Calu3 (cell line): ENCODE results near the gene PSD4. TPM values are rescaled to one million over a fixed set of nuclear protein-coding genes. Genes with fewer than 3 reads are reported as not detected.

Experiments used
- BruUV-seq: library from RNA; stranded (reverse); fragments of 400-500 nt; replicated peaks from 2 replicates; lab custom pipeline; 2021; lab: Mats Ljungman, UMichigan
- CTCF ChIA-PET: fragments of 300-600 bp; sonication (Branson Sonifier 250); formaldehyde crosslinking; loops from one replicate; lab custom pipeline; 2022; ENCODE audit warnings: antibody characterized with exemption; lab: Charles Lee
- DNase-seq: peaks from one replicate; pipeline ENCODE4 v3.0.0; 2022
- H3K27ac Mint-ChIP-seq: one replicate; pipeline ENCODE4 v1.8.0; 2022; ENCODE audit warnings: mixed read lengths; ENCODE audit not compliant: unreplicated experiment
- H3K27me3 Mint-ChIP-seq: one replicate; pipeline ENCODE4 v1.8.0; 2022; ENCODE audit warnings: mixed read lengths; ENCODE audit not compliant: unreplicated experiment
- H3K36me3 Mint-ChIP-seq: one replicate; pipeline ENCODE4 v1.8.0; 2022; ENCODE audit warnings: mild to moderate bottlenecking, moderate library complexity, mixed read lengths; ENCODE audit not compliant: insufficient read depth, unreplicated experiment
- H3K4me1 Mint-ChIP-seq: one replicate; pipeline ENCODE4 v1.8.0; 2022; ENCODE audit warnings: mild to moderate bottlenecking, low read depth, mixed read lengths; ENCODE audit not compliant: unreplicated experiment
- H3K4me3 Mint-ChIP-seq: one replicate; pipeline ENCODE4 v1.8.0; 2022; ENCODE audit warnings: mild to moderate bottlenecking, low read depth, moderate library complexity, mixed read lengths; ENCODE audit not compliant: unreplicated experiment
- H3K9me3 Mint-ChIP-seq: one replicate; pipeline ENCODE4 v1.8.0; 2022; ENCODE audit warnings: low read depth, mixed read lengths; ENCODE audit not compliant: unreplicated experiment
- intact Hi-C: fragments of 100-400 bp; cut with micrococcal nuclease; formaldehyde crosslinking; loops from one replicate; pipeline ENCODE4 v1.10.0; 2022; ENCODE audit not compliant: unreplicated experiment
- total RNA-seq: library from RNA; stranded (reverse); gene quantifications from 2 replicates; pipeline ENCODE4 v1.2.3, GENCODE V29; 2022
- TF ChIP-seq, protein P1 (sequence below): fragments of 200-600 bp; IDR thresholded peaks from one replicate; pipeline ENCODE4 v1.8.0; 2022; ENCODE audit warnings: antibody characterized with exemption; ENCODE audit not compliant: unreplicated experiment

Gene PSD4
- total RNA-seq, 1 experiment from 2014 or later = 58.7 TPM

DNA sequence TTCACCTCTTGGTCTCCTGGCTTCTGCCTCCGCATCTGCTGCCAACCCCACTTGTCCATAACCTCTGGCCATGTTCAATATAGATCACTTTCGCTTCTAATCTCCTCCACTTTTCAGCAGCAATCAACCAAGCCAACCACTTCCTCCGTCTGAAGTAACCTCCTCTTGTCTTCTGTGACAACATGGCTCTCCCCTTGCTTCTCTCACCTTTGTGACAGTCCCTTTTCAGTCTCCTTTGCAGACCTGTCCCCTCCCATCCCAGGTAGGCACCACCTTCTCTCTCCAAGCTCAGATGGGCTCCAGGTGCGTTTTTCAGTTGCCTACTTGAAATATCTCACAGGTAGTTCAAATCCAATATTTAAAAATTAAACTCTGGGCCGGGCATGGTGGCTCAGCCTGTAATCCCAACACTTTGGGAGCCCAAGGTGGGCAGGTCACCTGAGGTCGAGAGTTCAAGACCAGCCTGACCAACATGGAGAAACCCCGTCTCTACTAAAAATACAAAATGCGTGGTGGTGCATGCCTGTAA lies 4.7 kb upstream of the PSD4 start:
- H3K4me1 Mint-ChIP-seq = peaks cover 21% of the 10 kb centered on the region
- no peak overlapping the region for H3K4me3 Mint-ChIP-seq
- H3K36me3 Mint-ChIP-seq = peaks cover 9% of the 10 kb centered on the region
- no peak overlapping the region for H3K27ac Mint-ChIP-seq
- no peak for DNase-seq
- intact Hi-C loops = no loop called here
- no TSS peak for BruUV-seq
- peaks cover 3% of the 10 kb centered on the region for H3K9me3 Mint-ChIP-seq
- H3K27me3 Mint-ChIP-seq = no peaks in the 10 kb centered on the region
- TF ChIP-seq, protein P1, sequence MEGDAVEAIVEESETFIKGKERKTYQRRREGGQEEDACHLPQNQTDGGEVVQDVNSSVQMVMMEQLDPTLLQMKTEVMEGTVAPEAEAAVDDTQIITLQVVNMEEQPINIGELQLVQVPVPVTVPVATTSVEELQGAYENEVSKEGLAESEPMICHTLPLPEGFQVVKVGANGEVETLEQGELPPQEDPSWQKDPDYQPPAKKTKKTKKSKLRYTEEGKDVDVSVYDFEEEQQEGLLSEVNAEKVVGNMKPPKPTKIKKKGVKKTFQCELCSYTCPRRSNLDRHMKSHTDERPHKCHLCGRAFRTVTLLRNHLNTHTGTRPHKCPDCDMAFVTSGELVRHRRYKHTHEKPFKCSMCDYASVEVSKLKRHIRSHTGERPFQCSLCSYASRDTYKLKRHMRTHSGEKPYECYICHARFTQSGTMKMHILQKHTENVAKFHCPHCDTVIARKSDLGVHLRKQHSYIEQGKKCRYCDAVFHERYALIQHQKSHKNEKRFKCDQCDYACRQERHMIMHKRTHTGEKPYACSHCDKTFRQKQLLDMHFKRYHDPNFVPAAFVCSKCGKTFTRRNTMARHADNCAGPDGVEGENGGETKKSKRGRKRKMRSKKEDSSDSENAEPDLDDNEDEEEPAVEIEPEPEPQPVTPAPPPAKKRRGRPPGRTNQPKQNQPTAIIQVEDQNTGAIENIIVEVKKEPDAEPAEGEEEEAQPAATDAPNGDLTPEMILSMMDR = no peak
- CTCF ChIA-PET = no interaction called here

DNA sequence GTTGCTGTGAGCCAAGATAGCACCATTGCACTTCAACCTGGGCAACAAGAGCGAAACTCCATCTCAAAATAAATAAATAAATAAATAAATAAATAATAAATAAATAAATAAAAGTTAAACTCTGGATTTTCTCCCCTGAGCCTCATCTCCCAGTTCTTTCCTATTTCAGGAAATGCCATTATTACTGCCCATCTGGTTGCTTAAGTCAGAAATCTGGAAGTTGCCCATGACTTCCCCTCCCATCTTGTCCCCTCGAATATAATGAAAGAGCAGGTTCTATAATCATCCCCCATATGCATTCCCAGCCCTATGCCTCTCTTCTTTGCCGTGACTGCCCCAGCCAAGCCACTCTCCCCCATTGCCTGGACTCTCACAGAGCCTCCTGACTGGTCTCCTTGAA lies 4.2 kb upstream of the PSD4 start:
- Mint-ChIP-seq H3K27ac (peak overlapping the region; percentile 69), H3K4me1 (peaks cover 16% of the 10 kb centered on the region), H3K36me3 (peaks cover 9% of the 10 kb centered on the region), H3K27me3 (no peaks in the 10 kb centered on the region), H3K9me3 (peaks cover 3% of the 10 kb centered on the region), H3K4me3 (no peak overlapping the region)
- no TSS peak for BruUV-seq
- TF ChIP-seq, protein P1 = no peak
- no peak for DNase-seq
- CTCF ChIA-PET = no interaction called here
- intact Hi-C loops = no loop called here

DNA sequence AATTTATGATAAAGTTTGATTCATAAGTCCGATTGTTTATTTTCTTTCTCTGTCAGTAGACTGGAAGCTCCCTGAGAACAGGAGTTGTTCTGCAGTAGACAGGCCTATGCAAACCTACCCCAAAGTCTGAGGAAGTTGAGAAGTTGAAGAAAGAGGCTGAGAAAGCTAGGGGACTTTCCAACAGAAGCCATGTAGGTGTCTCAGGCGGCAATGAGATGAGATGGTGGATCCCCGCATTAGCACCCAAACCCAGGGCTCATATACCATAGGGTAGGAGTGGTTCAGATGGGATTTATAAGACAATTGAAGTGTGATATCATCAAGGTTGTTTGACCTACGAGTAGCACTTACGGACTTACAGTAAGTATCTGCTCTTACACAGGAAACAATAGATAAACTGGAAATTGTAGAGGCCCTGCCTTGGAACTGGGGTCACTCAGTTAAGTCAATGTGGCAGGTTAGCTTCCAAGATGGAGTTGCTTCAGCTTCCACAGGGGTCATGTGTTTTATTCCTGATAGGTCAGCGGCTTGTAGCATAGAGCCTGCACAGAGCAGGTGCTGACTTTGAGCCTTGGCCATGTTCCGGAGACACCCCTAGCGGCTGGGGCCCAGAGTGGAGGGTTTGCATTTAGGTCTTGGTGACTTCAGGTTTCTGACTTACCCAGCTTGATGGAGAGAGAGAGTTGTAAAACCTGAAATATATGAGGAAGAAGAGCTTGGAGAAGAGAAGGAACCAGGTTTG lies 2.3 kb upstream of the PSD4 start:
- no peak for DNase-seq
- BruUV-seq = no TSS peak
- H3K36me3 Mint-ChIP-seq = peaks cover 9% of the 10 kb centered on the region
- H3K4me1 Mint-ChIP-seq = peaks cover 10% of the 10 kb centered on the region
- TF ChIP-seq, protein P1 = no peak
- peaks cover 3% of the 10 kb centered on the region for H3K9me3 Mint-ChIP-seq
- no peak overlapping the region for H3K27ac Mint-ChIP-seq
- no peaks in the 10 kb centered on the region for H3K27me3 Mint-ChIP-seq
- intact Hi-C loops = no loop called here
- no peak overlapping the region for H3K4me3 Mint-ChIP-seq
- CTCF ChIA-PET = no interaction called here

DNA sequence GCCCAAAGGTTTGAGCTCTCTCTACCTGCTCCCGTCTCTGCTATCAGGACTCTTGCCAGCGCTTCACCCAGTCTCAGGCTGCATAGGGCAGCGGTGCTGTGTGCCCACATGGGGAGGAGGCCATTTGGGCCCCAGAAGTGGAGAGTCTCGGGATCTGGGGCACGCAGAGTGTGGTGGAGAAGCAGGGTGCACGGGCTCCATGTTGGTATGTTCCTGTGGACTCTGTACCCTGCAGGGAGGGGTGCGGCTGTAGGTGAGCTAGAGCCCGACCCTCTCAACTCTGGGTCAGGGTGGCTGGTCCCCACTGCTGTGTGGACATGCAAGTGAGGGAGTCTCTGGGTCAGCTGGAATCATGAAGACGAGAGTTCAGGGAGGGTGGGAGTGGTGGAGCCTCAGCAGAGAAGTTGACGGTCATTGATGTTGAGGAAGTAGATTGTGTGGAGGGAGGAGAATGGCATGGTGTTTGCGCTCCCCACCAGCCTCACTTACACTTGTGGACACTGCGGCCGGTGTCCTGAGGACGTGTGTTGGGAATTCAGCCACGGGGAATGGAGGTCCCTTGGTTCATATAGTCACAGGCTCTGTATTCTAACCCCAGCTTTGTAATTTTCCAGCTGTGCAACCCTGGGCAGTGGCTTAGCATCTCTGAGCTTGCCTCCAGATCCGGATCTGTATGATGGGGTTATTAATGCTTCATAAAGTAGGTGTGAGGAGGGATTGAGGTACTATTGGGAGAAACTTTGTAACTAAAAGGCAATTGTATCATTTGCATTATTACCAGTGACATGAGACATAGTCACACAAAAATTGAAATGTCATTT lies 840 bp upstream of the PSD4 start:
- peaks cover 9% of the 10 kb centered on the region for H3K36me3 Mint-ChIP-seq
- H3K4me1 Mint-ChIP-seq = no peaks in the 10 kb centered on the region
- no peak for DNase-seq
- CTCF ChIA-PET = interaction anchor here (0.7 to 1.2 kb wide), 2 partner anchors 35 to 36 kb away, joined by 4 to 7 read pairs; no protein-coding TSS in a partner anchor
- intact Hi-C loops = no loop called here
- H3K9me3 Mint-ChIP-seq = peaks cover 3% of the 10 kb centered on the region
- no peak overlapping the region for H3K4me3 Mint-ChIP-seq
- no peaks in the 10 kb centered on the region for H3K27me3 Mint-ChIP-seq
- TF ChIP-seq, protein P1 = no peak
- no peak overlapping the region for H3K27ac Mint-ChIP-seq
- BruUV-seq = no TSS peak
